HCT116 (cell line): Measurements from ENCODE around the gene SEC61A2. TPM values are rescaled to one million over a fixed set of nuclear protein-coding genes. Genes with fewer than 3 reads are reported as not detected.

Experiments
- ATAC-seq: fragments of 200-7000 bp; cut with Tn5 transposase; 2 replicates; pipeline ENCODE4 v1.9.1; 2020; ENCODE audit warnings: mild to moderate bottlenecking, moderate library complexity
- BruUV-seq: library from RNA; stranded (reverse); fragments of 400-500 nt; replicated peaks from 2 replicates; lab custom pipeline; 2021; lab: Mats Ljungman, UMichigan
- CTCF ChIA-PET: fragments of 300-600 bp; sonication (Branson Sonifier 250); formaldehyde crosslinking; loops from one replicate; lab custom pipeline; 2021; ENCODE audit warnings: antibody characterized with exemption; lab: Charles Lee
- POLR2A ChIA-PET: fragments of 300-600, 350-600 bp; sonication (Branson Sonifier 250); formaldehyde crosslinking; loops from one replicate; lab custom pipeline; 2021; ENCODE audit warnings: antibody characterized with exemption; lab: Charles Lee
- RAD21 ChIA-PET, 2 experiments: fragments of 300-600 bp; sonication (Branson Sonifier 250); formaldehyde crosslinking; loops; one replicate each; lab custom pipeline; 2023; ENCODE audit warnings: low total read pairs in 2 of 2; ENCODE audit not compliant: uncharacterized antibody in 2 of 2, unreplicated experiment in 2 of 2, low non-redundant PET in 1 of 2; lab: Charles Lee
- DNase-seq: peaks from one replicate; pipeline ENCODE4 v3.0.0-alpha.2; 2010; ENCODE audit warnings: low read depth, low spot score
- H2AFZ ChIP-seq: fragments of 200-600 bp; shearing (Covaris generic), sonication (generic); 2 replicates; pipeline ENCODE4 v1.6.1; 2017; ENCODE audit warnings: low read depth, mixed run types, mixed read lengths, antibody characterized with exemption, low read length; ENCODE audit not compliant: poor library complexity, severe bottlenecking
- H3K27ac ChIP-seq: 2 replicates; pipeline ENCODE4 v1.5.1; 2012; ENCODE audit warnings: low read depth, low read length
- H3K27me3 ChIP-seq: fragments of 200-600 bp; sonication (generic); 2 replicates; pipeline ENCODE4 v1.6.1; 2016; ENCODE audit warnings: mixed run types, low read length, mixed read lengths; ENCODE audit not compliant: insufficient read depth
- H3K36me3 ChIP-seq, 2 experiments: fragments of 200-500 bp in 1 of 2; fragments of 200-600 bp in 1 of 2; sonication (Bioruptor generic) in 1 of 2; sonication (generic) in 1 of 2; 2 replicates each; pipeline versions ENCODE4 v1.5.1 to v1.6.1; 2014 to 2016; ENCODE audit warnings: low read length in 2 of 2, inconsistent platforms in 1 of 2, mixed read lengths in 1 of 2, mixed run types in 1 of 2; ENCODE audit not compliant: insufficient read depth in 2 of 2, control insufficient read depth in 1 of 2
- H3K4me1 ChIP-seq, 2 experiments: fragments of 200-600 bp in 1 of 2; sonication (generic) in 1 of 2; 2 replicates each; pipeline versions ENCODE4 v1.5.1 to v1.6.1; 2012 to 2017; ENCODE audit warnings: low read length in 2 of 2, inconsistent platforms in 1 of 2, mild to moderate bottlenecking in 1 of 2, mixed read lengths in 1 of 2, mixed run types in 1 of 2, moderate library complexity in 1 of 2; ENCODE audit not compliant: insufficient read depth in 2 of 2, control insufficient read depth in 1 of 2
- H3K4me2 ChIP-seq: fragments of 200-600 bp; sonication (generic); 2 replicates; pipeline ENCODE4 v1.6.1; 2017; ENCODE audit warnings: mixed run types, low read length, mixed read lengths
- H3K4me3 ChIP-seq, 2 experiments: fragments of 200-600 bp in 1 of 2; sonication (generic) in 1 of 2; replicated peaks in 1 of 2; 2 replicates each; pipeline ENCODE4 v1.5.1; 2011 to 2016; ENCODE audit warnings: low read length in 2 of 2, control low read depth in 1 of 2, low read depth in 1 of 2, mild to moderate bottlenecking in 1 of 2, mixed read lengths in 1 of 2, mixed run types in 1 of 2
- H3K79me2 ChIP-seq: fragments of 200-600 bp; sonication (generic); 2 replicates; pipeline ENCODE4 v1.6.1; 2017; ENCODE audit warnings: mild to moderate bottlenecking, mixed run types, low read length, moderate library complexity, mixed read lengths; ENCODE audit not compliant: insufficient read depth
- H3K9ac ChIP-seq: fragments of 200-600 bp; sonication (generic); 2 replicates; pipeline ENCODE4 v1.6.1; 2016; ENCODE audit warnings: low read length, mixed read lengths
- H3K9me2 ChIP-seq: fragments of 200-600 bp; sonication (generic), shearing (Covaris generic); 2 replicates; pipeline ENCODE4 v1.6.1; 2017; ENCODE audit warnings: mixed run types, mild to moderate bottlenecking, moderate library complexity; ENCODE audit not compliant: insufficient read depth
- H3K9me3 ChIP-seq, 2 experiments: fragments of 200-500 bp in 1 of 2; fragments of 200-600 bp in 1 of 2; sonication (Bioruptor generic) in 1 of 2; sonication (generic) in 1 of 2; 2 replicates each; pipeline ENCODE4 v1.6.1; 2014 to 2017; ENCODE audit warnings: low read length in 2 of 2, mixed read lengths in 2 of 2, inconsistent platforms in 1 of 2, low read depth in 1 of 2, mild to moderate bottlenecking in 1 of 2, mixed run types in 1 of 2, moderate library complexity in 1 of 2; ENCODE audit not compliant: control insufficient read depth in 1 of 2, insufficient read depth in 1 of 2
- H4K20me1 ChIP-seq: fragments of 200-600 bp; sonication (generic), shearing (Covaris generic); 2 replicates; pipeline ENCODE4 v1.6.1; 2017; ENCODE audit warnings: mixed run types, mild to moderate bottlenecking, moderate library complexity; ENCODE audit not compliant: insufficient read depth
- ATF3 ChIP-seq: IDR thresholded peaks from 2 replicates; pipeline ENCODE4 v1.6.1; 2012
- CEBPB ChIP-seq: IDR thresholded peaks from 2 replicates; pipeline ENCODE4 v1.6.1; 2012; ENCODE audit warnings: low read depth
- CTCF ChIP-seq, 3 experiments: fragments of 200-600 bp in 1 of 3; sonication (generic) in 1 of 3; IDR thresholded peaks in 2 of 3; conservative IDR thresholded peaks in 1 of 3; 2 replicates each; pipeline ENCODE4 v1.5.1; 2012 to 2017; ENCODE audit warnings: low read depth in 2 of 3, low read length in 2 of 3, antibody characterized with exemption in 1 of 3, borderline replicate concordance in 1 of 3, control low read depth in 1 of 3, mild to moderate bottlenecking in 1 of 3, mixed read lengths in 1 of 3, mixed run types in 1 of 3, moderate library complexity in 1 of 3; ENCODE audit not compliant: insufficient read depth in 1 of 3
- EGR1 ChIP-seq: IDR thresholded peaks from 2 replicates; pipeline ENCODE4 v1.6.1; 2012; ENCODE audit warnings: low read depth
- ELF1 ChIP-seq: IDR thresholded peaks from 2 replicates; pipeline ENCODE4 v1.6.1; 2012; ENCODE audit warnings: low read depth, borderline replicate concordance
- EZH2phosphoT487 ChIP-seq: fragments of 200-600 bp; IDR thresholded peaks from 2 replicates; pipeline ENCODE4 v1.6.1; 2018; ENCODE audit warnings: antibody characterized with exemption, borderline replicate concordance
- FOSL1 ChIP-seq: IDR thresholded peaks from 2 replicates; pipeline ENCODE4 v1.6.1; 2012; ENCODE audit warnings: low read depth
- JUND ChIP-seq: IDR thresholded peaks from 2 replicates; pipeline ENCODE4 v1.6.1; 2012
- POLR2A ChIP-seq: IDR thresholded peaks from 2 replicates; pipeline ENCODE4 v1.7.0; 2011; ENCODE audit warnings: borderline replicate concordance; ENCODE audit not compliant: insufficient read depth, insufficient read length; ENCODE audit errors: extremely low read depth
- RAD21 ChIP-seq: IDR thresholded peaks from 2 replicates; pipeline ENCODE4 v1.6.1; 2012; ENCODE audit warnings: low read depth, mild to moderate bottlenecking
- REST ChIP-seq: IDR thresholded peaks from 2 replicates; pipeline ENCODE4 v1.6.1; 2012; ENCODE audit warnings: low read depth
- SP1 ChIP-seq: IDR thresholded peaks from 2 replicates; pipeline ENCODE4 v1.6.1; 2012; ENCODE audit warnings: low read depth
- SRF ChIP-seq: IDR thresholded peaks from 2 replicates; pipeline ENCODE4 v1.6.1; 2012; ENCODE audit warnings: low read depth
- ZBTB33 ChIP-seq: IDR thresholded peaks from 2 replicates; pipeline ENCODE4 v1.6.1; 2011; ENCODE audit warnings: mild to moderate bottlenecking, low read length, moderate library complexity; ENCODE audit not compliant: insufficient replicate concordance; ENCODE audit errors: extremely low read depth
- ZFX ChIP-seq: fragments of 450-650 bp; IDR thresholded peaks from 2 replicates; pipeline ENCODE4 v1.6.1; 2017
- ZNF274 ChIP-seq: fragments of 200-500 bp; sonication (Bioruptor generic); IDR thresholded peaks from 2 replicates; pipeline ENCODE4 v1.6.1; 2014; ENCODE audit warnings: mild to moderate bottlenecking, low read depth, low read length, inconsistent platforms
- intact Hi-C: fragments of 100-400 bp; cut with micrococcal nuclease; formaldehyde crosslinking; loops from 2 replicates; pipeline ENCODE4 v1.10.0; 2022
- total RNA-seq: library from RNA; stranded (reverse); gene quantifications from one replicate; pipeline ENCODE4 v1.2.1, GENCODE V29; 2021; ENCODE audit not compliant: unreplicated experiment

The SEC61A2 gene
- total RNA-seq, 1 experiment from 2014 or later, result 10.0 TPM

GRCh38 chr10:12103802-12104201, 25.7 kb upstream of the SEC61A2 start (continued):
- TF ChIP-seq CTCF (IDR thresholded peaks at IDR 0.05 in 2 of 3, conservative IDR thresholded peaks at IDR 0.05 in 1 of 3; ENCODE audit: borderline replicate concordance in 1 of 3, insufficient read depth in 1 of 3, low read depth in 2 of 3, low read length in 2 of 3) (no peak), POLR2A (no peak), ZFX (no peak), ZBTB33 (no peak)

GRCh38 chr10:12107781-12108180, 21.7 kb upstream of the SEC61A2 start:
- CTCF ChIA-PET, result no interaction called here
- no TSS peak for BruUV-seq
- ATAC-seq, result no peak

More at GRCh38 chr10:12107781-12108180, 21.7 kb upstream of the SEC61A2 start:
- intact Hi-C loops, result no loop called here
- no peaks in the 10 kb centered on the region for H3K9me2 ChIP-seq
- no peaks in the 10 kb centered on the region for H3K4me1 ChIP-seq
- peaks cover 0 to 2% of the 10 kb centered on the region in 2 experiments; a peak in 3 of 4 replicates for H3K36me3 ChIP-seq
- POLR2A ChIA-PET, result no interaction called here
- no peak for TF ChIP-seq ELF1
- TF ChIP-seq CEBPB, result no peak
- no peak for TF ChIP-seq JUND
- no peak for TF ChIP-seq EZH2phosphoT487
- TF ChIP-seq FOSL1, result no peak
- no peak for TF ChIP-seq SP1
- no peak for TF ChIP-seq ZNF274
- TF ChIP-seq RAD21, result no peak
- no peak for TF ChIP-seq POLR2A
- no peak for TF ChIP-seq EGR1
- no peak for TF ChIP-seq REST
- no peak for TF ChIP-seq SRF
- no peak for TF ChIP-seq ATF3
- no peaks in the 10 kb centered on the region for H4K20me1 ChIP-seq
- no peak overlapping the region for H3K4me3 ChIP-seq
- H2AFZ ChIP-seq, result no peak overlapping the region
- RAD21 ChIA-PET, result no interaction called here
- H3K9me3 ChIP-seq, result no peaks in the 10 kb centered on the region
- H3K27me3 ChIP-seq, result no peaks in the 10 kb centered on the region
- H3K4me2 ChIP-seq, result no peak overlapping the region
- no peak for DNase-seq
- H3K79me2 ChIP-seq, result no peaks in the 10 kb centered on the region
- no peak overlapping the region for H3K9ac ChIP-seq
- no peak overlapping the region for H3K27ac ChIP-seq
